CD1c-positive myeloid dendritic cell (primary cell): ENCODE results near the gene RARRES1.
"Not testable (repeated sequence)": the region's sequence is repeated elsewhere in the genome, so short reads cannot be mapped to it uniquely, and the experiment has no call there.

Experiments
- DNase-seq: peaks from one replicate; pipeline ENCODE4 v3.0.0-alpha.2; 2016; ENCODE audit errors: extremely low spot score

The RARRES1 gene

DNA sequence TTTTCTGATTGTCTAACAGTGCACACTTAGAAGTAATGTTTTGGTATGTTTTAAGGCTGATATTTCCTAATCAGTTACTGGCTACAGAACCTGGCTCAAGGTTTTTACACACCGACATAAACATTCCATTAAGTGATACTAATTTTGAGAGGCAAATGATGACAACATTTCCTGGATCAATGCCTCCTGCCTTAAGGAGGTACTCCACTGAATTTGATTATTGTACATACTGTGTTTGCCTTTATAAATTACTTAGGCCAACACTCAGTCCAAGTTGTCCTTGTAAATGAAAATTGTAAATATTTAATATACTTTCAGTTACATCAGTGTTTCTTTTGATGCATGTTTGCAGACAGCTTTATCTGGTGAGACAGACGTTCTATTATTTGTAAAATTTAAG lies 35.6 kb downstream of the RARRES1 start:
- DNase-seq: no peak

DNA sequence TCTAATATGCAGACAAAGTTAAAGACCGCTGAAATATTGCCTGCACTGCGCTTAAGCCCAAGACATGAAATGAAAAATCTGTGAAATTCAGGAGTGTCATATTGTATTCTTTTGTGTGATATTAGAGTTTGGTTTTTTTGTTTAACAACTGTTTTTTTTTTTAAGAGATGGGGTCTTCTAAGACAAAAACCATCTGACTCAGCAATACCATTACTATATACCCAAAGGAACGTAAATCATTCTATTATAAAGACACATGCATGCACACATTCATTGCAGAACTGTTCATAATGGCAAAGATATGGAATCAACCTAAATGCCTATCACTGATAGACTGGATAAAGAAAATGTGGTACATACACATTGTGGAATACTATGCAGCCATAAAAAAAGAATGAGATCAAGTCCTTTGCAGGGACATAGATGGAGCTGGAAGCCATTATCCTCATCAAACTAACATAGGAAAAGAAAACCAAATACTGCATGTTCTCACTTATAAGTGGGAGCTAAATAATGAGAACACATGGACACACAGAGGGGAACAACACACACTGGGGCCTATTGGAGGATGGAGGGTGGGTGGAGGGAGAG lies 38.3 kb downstream of the RARRES1 start:
- DNase-seq: not testable (repeated sequence)

DNA sequence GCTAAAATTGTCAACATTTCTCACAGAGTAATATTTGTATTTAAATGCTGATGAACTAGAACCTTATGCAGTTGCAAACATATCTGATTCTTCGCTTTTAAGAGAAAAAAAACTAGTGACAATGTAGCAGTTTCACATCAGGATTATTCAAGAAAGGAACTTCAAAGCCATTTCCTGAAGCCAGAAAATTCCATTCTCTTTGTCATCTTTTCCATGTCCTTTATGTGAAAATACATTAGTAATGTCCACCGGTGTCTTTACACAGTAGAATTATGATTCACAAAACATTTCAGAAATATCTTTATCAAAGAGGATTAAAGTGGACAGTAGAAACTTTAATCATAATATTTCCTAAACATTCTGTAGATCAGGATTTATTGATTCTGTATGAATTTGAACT lies 47.1 kb downstream of the RARRES1 start:
- no peak for DNase-seq

DNA sequence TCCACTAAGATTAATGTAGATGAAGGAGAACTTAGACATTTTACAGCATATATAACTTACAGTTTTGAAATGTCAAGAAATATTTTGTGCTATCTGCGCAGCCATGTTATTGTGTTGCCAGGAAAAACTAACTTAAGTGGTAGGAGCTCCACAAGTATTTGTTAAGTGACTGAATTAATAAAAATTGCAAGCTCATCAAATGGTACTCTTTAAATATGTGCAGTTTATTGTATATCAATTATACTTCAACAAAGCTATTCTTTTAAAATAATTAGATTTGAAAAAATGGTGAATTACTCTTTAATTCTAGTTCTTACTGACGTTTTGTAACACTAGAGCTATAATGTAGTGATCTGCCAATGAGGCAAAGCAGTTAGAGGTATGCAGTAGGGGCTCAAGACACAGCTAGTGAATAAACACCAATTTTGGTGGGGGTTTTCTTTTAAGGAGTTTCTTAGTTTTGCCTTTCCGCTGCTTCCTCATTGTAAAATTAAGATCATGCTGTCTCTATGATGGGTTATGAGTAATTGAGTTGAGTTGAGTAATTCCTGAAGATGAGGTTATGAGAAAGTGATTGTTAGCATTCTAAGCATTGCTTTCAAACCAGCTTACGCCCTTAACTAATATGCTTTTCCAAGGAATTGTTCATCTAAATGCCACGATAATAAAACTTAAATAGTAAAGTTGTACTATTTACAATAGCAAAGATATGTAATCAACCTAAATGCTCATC lies 48.9 kb downstream of the RARRES1 start:
- DNase-seq: no peak

DNA sequence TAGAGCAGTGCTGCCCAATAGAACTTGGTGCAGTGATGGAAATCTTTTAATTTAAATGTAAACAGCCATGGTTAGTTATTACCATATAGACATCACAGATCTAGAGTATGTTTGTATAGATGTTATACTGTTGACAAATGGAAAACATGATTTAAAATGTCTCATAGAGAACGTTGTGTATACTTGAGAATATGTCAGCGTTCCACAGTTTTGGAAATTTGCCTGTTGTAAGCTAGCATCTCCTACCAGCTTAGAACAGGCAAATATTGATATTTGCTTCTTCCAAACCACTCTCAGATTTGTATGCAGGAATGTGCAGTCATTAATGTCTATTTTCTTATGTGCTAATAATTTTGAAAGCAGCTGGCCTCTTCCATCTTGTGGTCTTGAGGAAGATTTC lies 51.4 kb downstream of the RARRES1 start:
- no peak for DNase-seq

DNA sequence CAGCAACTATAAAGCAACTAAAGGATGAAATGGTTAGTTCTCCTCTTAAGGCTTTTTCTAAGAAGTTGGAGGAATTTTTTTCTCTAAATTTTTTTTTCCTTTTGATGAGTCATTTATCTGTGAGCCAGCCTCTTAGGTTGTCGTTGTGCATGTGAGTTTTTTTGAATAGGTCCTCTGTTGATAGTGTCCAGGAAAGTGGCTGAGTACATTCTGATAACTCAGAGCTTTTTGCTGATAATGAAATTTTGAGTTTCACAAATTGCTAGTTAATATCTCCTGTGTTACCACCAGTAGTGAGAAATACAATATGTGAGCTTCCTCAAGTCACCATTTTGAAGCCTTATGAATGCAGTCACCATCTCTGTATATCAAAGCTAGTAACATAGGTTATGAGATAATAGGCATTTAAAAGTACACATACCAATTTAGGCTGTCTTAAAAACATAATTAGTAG lies 52.7 kb downstream of the RARRES1 start:
- no peak for DNase-seq

DNA sequence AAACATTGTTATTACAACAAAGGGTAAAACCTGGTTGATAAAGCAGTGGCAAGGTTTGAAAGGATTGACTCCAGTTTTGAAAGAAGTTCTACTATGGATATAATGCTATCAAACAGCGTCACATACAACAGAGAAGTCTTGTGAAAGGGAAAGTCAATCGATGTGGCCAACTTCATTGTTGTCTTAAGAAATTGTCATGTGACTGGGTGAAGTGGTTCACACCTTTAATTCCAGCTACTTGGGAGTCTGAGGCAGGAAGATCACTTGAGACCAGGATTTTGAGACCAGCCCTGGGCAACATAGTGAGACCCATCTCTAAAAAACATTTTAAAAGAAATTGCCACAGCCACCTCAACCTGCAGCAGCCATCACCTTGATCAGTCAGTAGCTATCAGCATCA lies 53.6 kb downstream of the RARRES1 start:
- no peak for DNase-seq

DNA sequence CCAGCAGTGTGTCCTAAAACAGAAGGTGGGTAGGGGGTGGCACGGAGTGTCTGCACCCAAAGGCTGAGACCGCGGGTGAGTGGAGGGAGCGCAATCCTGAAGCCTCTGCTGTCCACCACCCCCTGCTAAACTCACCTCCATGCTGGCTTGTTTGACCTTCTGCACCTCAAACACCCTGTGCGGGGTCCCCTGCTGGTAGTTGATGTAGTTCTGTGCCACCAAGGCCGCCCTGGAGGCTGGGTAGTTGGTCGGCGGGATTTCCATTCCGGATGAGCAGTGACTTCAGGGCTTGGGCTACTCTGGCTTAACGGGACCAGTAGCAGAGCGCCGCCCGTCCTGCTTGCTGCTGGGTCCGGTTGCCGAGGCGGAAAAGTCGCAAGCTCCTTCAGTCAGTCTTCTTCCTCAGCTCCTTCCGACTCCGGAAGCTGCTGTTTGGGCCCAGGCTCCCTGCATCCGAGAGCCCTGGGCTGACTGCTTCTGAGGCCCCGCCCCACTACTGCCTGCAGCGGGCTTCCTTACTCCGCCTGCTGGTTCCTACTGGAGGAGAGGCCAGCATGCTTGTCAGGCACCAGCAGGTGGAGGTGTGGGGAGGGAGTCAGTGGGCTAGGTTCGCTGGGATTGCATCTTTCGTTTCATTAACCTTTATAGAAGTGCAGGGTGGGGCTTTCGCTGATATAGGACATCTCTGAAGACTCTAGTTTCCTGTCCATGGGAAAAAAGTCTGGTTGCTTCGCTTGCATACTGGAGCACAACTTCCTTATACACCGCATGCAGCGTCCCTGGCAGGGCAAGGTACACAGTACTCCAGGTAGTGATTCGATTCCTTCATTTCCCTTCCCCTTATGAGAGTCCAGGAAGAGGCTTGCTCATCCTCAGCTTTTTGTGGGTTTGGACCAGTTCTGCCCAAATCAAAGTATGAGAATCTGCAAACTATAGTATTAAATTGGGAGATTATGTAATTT lies 59.8 kb downstream of the RARRES1 start, which contains the start of gene LXN:
LXN (minus strand) TSS at position 434 of the 962 bp plus-strand sequence; CDS start at position 264, 170 bp downstream.
- peak; percentile 68 for DNase-seq

DNA sequence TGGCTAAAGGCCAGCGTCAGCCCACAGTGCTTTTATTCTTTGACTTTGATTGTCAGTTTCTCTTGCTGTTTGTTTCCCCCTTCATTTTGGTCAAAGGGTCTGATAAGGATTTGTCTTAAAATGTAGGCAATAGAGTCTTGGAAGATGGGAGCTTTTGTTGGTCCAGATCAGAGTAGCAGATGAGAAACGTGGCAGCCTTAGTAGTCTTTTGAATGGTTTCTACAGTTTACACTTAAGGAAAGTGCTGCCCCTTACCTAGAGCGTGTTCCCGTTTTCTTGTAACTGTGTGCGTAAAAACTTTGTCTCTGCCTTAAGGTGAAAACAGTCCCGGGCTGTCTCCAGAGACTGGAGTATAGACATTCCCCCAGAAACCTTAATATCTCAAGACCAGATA lies 60.4 kb downstream of the RARRES1 start:
- no peak for DNase-seq

DNA sequence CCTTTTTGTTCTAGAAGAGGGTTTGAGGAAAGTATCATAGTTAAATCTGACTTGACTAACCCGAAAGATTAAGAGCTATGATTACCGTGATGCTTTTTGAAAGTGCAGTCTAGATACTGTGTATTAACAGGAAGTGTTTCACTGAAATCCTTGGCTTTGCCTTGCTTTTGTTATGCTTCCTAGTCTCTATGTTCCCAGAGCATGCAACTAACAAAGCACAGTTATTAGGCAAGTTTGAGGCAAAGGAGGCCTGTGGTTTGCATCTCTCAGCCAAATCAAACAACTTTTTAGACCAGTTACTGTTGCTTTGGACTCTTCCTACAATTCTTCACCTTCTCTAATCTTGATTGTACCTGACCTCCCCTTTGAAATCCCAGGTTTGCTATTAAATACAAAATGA lies 63.8 kb downstream of the RARRES1 start:
- DNase-seq: no peak

DNA sequence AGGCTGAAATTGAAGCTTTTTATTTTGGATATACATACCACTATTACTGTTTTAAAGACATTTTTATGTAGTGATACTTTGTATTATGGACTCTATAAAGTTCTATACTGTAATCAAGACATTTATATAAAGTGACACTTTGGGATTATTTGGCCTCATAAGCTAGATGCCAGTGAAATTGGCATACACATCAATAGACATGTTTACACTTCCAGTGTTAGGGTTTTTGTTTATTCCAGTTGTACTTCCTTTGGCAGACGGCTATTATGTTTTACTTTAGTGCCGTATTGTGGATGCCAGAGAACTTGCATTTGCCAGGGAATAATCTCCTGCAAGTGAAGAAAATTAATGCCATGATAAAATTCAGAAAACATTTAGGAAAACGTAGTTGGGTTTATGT lies 65.8 kb downstream of the RARRES1 start:
- no peak for DNase-seq

DNA sequence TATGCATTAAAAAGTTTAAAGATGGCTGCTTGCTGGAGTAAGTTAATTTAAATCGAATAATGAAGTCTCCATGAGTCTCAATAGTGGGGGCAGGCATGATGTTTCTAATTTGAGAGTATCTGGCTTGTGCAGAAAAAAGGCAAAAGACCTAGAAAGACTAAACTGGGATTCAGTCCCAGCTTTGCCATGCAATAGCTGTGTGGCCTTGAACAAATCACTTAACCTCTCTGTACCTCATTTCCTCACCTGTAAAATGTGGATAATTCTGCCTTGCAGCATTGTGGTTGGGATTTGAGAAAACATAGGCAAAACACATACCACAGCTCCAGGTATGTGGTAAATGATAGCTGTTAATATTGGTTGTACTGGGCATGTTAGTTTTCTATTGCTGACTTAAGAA lies 68.4 kb downstream of the RARRES1 start:
- no peak for DNase-seq

DNA sequence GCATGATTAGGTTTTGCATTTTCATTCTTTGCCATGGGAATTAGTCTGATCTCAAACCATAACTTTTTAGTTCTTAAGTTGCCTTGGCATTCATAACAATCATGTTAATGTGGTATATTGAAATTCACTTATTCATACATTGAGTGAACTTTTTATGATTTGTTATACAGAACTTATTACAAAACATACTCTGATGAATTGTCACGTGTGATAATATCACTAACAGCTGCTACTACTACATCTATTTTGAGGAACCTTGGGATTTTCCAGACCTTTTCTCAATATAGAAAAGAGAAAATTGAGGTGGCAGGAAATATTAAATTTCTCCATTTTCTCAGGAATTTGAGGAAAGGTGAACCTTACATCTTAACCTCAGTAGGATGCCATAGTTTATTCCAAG lies 69.0 kb downstream of the RARRES1 start:
- no peak for DNase-seq

DNA sequence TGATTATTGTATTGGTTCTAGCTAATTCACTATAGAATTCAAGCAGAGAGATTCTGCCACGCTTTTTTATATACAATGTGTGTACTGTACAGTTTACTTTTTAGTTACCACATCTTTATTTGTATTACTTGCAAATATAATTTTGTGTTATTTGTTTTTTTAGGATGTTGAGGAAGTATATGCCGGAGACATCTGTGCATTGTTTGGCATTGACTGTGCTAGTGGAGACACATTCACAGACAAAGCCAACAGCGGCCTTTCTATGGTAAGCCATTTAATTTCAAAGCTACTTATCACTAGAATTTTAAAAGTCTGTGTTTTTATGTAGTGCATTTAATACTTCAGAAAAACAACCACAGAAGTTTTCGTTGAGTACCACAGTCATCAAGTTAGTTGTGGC lies 71.5 kb downstream of the RARRES1 start:
- no peak for DNase-seq

DNA sequence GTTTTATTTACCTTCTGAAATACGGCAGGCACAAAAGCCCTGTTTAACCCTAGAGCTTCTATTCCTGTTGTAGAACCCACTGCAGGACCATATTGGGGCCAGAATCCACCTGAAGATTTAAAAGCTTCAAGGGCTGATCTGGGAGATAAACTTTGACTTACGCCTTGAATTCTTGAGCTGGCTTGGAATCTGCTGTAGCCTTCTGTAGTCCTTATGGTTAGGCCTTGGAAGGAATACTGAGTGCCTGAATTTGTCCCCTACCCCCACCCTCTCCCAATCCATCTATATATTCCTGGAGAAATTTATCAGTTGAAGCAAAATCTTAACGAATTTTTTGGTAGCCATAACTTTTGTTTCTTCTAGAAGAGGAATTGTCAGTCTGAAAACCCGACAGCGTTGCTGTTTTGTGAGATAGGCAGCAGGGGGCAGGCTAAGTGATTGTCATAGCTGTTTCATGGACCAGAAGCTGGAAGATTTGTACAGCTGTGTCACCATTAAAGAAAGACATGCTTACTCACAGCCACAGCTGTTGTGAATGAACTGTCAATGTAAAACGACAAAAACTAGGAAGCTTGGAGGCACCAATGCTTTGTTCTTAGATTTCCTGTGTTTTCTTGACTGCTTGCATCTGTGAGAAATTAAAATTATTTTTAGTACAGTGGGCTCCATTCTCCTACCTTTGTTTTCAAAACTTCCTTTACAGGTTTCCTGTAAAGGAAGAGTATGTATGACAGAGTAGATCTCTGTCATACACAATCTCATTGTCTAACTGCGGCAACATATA lies 72.6 kb downstream of the RARRES1 start:
- DNase-seq: peak; percentile 60

DNA sequence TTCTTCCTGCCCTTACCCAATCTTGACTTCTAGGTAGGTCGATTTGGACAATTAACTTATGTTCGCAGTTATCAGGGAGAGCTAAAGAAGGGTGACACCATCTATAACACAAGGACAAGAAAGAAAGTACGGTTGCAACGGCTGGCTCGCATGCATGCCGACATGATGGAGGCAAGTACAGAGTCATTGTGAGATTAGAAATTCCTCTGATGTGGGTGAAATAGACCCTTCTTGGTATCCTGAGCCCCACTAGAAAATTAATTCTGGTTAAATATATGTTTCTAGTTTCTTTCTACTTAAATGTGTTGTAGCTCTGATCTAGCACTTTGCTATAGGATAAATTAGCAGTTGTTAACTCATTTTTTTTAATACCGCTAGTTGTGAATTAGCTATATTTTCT lies 73.4 kb downstream of the RARRES1 start:
- no peak for DNase-seq

DNA sequence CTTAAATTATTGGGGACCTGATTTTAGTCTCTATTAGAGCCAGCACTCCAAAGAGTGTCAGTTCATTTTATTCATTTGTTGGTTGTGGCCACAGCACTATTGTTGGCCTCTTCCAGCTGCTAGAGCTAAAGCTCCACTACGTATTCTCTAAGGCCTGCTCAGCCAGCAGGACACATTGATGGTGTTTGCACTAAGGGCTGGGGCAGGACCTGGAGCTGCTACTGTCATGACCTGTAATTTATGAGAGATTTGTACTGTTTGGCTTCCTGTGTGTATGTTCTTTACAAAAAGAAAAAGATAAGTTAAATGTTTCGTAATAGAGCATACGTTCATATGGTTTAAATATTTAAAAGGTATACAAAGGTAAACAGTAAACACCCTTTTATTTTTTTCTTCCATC lies 79.8 kb downstream of the RARRES1 start:
- no peak for DNase-seq

DNA sequence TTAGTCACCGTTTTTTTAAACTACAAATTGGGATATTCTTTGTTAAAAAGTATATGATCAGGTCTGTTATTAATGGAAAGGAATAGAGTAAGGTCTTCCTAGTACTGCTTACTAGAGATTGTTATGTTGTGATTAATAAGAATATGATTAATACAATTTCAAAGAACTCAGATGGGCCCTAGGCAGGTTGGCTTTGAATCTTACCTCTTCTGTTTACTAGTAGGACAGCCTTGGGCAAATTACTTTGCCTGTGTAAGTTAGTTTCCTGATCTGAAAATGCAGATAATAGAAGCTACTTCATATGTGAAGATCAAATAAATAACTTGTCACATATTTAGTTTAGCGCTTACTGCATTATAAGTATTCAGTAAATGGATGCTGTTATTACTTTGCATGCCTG lies 81.1 kb downstream of the RARRES1 start:
- no peak for DNase-seq

DNA sequence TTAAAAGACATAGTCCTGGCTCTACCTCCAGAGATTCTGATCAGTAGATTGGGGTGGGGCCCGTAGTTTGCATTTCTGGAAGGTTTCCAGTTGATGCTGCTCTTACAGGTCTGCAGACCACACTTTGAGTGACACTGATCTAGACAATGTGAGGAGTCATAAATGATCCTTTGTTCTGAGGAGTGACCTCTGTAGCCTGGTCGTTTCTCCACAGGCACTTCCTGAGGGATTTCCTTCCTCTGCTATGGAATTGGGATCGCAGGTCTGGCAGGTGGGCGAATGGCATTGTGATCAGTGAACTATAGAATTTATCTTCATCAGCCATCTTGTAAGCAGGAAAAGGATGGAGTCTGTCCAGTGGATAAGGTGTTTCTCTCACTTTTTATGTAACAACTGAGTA lies 82.5 kb downstream of the RARRES1 start:
- no peak for DNase-seq
